GM13976 (cell line): ENCODE data around the gene CMIP.

ENCODE experiments used
- DNase-seq: peaks from one replicate; pipeline ENCODE4 v3.0.0; 2012; ENCODE audit warnings: low spot score
- in situ Hi-C: fragments of 300-500 bp; cut with MboI; formaldehyde crosslinking; loops from one replicate; pipeline ENCODE4 v1.12.0; 2022; ENCODE audit warnings: low sequenced_read_pairs, mixed read lengths, inconsistent platforms; ENCODE audit not compliant: unreplicated experiment
- TF ChIP-seq, protein P1 (sequence below): IDR thresholded peaks from 2 replicates; pipeline ENCODE4 v1.5.1; 2012; ENCODE audit warnings: borderline replicate concordance, mild to moderate bottlenecking; ENCODE audit not compliant: insufficient read depth; ENCODE audit errors: extremely low read depth, missing control alignments, control extremely low read depth

Gene CMIP

DNA sequence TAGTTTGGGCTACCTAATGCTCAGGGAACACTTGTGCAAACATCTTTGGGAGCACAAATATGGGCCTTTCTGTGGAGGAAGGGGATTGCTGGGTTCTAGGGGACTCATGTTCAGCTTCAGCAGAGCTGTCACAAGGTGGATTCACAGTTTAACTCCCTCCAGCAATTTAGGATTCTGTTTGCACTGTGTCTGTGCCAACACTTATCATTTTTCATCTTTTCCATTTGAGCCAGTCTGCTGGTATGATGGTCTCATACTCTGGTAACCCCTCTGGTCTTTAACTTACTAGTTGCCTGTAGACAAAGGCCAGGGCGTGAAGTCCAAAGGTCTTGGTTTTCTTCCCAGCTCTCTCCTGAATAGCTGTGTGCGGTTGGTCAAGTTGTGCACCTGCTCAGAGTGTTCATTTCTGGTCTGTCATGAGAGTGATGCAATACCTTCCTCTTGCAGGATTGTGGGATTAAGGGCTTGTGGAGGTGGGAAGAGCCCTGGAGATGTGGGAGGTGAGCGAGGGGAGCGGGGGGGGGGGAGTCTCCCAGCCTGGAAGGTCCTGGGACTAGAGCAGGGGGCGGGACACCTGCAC lies 152.6 kb downstream of the CMIP start:
- TF ChIP-seq, protein P1, sequence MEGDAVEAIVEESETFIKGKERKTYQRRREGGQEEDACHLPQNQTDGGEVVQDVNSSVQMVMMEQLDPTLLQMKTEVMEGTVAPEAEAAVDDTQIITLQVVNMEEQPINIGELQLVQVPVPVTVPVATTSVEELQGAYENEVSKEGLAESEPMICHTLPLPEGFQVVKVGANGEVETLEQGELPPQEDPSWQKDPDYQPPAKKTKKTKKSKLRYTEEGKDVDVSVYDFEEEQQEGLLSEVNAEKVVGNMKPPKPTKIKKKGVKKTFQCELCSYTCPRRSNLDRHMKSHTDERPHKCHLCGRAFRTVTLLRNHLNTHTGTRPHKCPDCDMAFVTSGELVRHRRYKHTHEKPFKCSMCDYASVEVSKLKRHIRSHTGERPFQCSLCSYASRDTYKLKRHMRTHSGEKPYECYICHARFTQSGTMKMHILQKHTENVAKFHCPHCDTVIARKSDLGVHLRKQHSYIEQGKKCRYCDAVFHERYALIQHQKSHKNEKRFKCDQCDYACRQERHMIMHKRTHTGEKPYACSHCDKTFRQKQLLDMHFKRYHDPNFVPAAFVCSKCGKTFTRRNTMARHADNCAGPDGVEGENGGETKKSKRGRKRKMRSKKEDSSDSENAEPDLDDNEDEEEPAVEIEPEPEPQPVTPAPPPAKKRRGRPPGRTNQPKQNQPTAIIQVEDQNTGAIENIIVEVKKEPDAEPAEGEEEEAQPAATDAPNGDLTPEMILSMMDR = no peak
- in situ Hi-C loops = no loop called here
- DNase-seq = no peak

DNA sequence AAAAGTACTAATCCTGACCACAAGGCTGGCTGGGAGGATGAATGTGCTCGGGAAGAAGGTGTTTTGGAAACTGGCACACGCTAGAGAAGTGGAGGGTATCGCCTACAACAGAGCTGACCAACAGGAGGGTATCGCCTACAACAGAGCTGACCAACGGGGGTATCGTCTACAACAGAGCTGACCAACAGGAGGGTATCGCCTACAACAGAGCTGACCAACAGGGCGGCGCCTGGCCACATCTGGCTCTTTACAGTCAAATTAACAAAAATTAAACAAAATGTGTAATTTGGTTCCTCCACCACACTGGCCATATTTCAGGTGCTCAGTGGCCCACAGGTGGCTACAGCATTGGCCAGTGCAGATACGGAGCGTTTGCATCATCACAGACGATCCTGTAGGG lies 153.5 kb downstream of the CMIP start:
- DNase-seq = no peak
- in situ Hi-C loops = no loop called here
- TF ChIP-seq, protein P1 = no peak

DNA sequence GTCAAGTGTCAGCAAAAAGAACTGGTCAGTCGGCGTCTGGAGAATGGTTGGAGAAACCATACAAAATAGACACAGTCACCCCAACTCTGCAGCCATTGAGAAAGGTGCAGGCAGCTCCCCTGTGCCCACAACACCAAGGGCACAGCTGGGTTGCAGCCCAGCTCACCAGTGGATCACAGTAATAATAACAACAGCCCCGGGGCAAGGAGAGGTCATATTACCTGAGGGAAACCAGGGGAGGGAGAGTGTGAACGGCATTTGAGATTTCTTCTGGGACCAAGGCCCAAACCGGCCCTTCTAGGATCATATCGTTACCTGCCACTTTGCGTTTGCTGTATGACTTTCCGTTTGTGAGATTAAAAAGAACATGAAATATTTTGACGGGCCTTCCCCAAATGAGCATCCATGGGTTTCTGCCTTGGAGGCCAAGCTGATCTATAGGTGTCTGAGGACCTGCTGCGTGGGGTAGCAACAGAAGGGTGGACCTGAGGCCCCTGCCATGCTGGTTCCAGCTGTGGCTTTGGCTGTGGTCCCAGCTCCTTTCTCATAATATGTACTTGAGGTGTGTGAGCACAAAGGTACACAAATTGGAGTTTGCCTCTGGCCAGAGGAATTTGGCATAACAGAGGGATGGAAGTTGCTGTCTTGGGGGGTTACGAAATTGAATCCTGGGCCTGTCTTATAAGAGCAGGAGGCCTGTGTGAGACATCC lies 154.6 kb downstream of the CMIP start:
- TF ChIP-seq, protein P1 = no peak
- no peak for DNase-seq
- in situ Hi-C loops = no loop called here

DNA sequence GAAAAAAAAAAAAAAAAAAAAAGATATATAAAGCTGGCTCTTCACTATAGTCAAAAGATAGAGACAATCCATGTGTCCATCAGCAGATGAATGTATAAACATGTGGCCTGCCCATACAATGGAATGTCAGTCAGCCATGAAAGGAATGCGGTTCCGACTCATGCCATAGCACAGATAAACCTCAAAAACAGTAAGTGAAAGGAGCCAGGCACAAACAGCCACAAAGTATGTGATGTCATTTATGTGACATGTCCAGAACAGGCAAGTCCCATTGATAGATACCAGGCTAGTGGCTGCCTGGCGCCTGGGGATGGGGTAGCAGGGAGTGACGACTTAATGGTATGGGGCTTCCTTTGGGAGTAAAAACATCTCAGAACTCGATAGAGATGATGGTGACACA lies 155.7 kb downstream of the CMIP start:
- TF ChIP-seq, protein P1 = no peak
- in situ Hi-C loops = no loop called here
- DNase-seq = no peak

DNA sequence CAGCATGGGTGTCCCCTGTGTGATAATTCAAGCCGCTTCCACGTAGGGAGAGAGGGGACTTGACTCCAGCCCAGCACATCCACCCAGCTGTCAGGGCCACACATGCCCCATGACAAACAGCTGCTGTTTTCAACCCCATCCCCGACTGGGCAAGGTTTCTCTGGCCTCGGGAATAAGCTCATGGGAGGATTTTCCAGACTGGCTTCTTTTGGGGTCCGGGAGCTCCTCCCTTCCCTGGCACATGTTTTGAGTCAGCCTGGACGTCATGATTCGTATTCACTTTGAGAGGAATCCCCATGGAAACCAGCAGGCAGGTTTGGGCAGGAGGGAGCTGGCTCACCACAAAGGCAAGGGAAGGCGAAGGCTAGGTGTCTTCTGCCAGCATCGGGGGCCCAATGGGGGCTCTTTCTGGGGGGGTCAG lies 156.4 kb downstream of the CMIP start:
- in situ Hi-C loops = no loop called here
- TF ChIP-seq, protein P1 = no peak
- DNase-seq = no peak

DNA sequence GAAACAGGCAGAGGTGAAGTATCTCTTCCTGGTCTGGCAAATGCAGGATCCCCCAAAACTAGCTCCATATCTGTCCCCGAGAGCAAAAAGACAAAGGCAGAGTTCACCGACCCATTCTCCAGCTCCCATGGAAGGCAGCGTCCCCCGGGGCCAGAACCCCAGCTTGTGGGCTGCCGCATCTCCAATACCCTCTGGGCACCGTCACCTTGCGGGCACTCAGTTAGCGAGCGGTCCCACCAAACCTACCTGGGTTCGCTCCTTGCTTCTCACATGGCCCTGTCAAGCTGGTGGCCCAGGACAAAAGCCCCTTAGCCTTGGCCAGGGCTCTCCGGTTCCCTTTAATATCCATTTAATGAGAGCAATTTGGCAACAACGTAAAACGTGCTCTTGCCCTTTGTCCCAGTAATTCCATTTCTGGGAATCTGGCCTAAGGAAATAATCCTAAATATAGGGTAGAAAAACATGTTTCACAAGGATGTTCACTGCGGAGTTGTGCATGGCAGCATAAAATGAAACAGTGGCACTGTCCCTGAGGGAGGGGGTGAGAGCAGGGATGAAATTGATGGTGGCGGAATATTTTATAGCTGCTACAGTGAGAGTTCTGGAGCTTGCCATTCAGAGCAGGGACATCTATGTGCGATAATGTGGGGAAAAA lies 157.1 kb downstream of the CMIP start:
- in situ Hi-C loops = no loop called here
- TF ChIP-seq, protein P1 = no peak

More for the DNA sequence above, 157.1 kb downstream of the CMIP start:
- no peak for DNase-seq
